GM10266 (cell line): Measurements from ENCODE around the gene TMEM174.

Experiments
- DNase-seq: peaks from one replicate; pipeline ENCODE4 v3.0.0; 2012; ENCODE audit errors: extremely low spot score
- CTCF ChIP-seq: IDR thresholded peaks from 2 replicates; pipeline ENCODE4 v1.5.1; 2012; ENCODE audit warnings: mild to moderate bottlenecking, low read depth; ENCODE audit not compliant: control insufficient read depth, insufficient read depth; ENCODE audit errors: missing control alignments

The TMEM174 gene

DNA sequence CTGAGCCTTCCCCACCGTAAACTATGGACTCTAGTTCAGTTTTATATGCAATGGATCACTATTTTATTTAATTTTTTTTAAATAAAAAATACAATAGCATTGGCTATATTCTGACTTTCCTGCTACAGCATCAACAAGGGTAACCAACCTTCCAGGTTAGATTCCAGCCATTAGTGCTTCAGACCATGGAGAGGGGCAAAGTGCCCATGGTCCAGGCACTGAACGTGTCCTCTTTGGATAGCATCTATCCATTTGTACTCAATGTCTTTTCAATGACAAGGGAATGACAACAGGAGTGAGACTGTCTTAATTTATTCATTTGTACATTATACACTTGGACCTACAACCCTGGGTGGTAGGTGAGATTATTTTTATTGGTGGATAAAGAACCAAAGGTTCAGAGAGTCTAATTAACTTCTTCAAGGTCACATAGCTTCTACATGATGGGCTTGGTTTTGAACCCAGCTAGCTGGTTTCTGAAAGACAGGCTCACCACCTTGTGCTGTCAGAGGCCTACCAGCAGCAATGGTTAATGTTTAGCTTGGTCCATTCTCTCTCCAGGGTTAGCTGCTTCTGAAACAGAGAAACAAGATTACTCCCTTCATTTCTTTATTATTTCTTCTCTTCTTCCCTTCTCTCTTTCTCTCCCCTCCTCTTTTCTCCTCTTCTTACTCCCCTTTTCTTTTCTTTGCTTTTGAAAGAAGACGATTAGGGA, 41.1 kb upstream of the TMEM174 start:
- TF ChIP-seq CTCF: no peak
- no peak for DNase-seq

DNA sequence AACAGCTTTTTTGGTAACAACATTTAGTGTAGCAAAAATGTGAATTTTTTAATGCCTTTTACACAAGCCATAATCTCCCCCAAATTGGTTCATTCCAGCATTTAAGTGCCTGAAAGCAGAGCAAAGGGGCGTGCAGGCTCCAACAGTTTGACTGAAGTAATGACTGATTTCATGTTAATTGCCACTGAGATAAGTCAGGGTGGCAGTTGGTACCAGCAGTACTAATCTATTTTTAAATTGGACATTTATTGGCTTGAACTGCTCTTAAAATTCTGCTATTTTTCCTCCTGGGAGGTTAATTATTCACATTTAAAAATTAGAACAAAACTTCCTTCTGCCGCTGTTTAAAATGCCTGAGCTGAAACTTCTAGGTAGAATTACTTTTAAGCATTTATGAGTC, 40.2 kb upstream of the TMEM174 start:
- no peak for DNase-seq
- TF ChIP-seq CTCF: no peak

- no peak for DNase-seq
- TF ChIP-seq CTCF: no peak
Observed at GRCh38 chr5:73135021-73135420, 38.0 kb upstream of the TMEM174 start.

- TF ChIP-seq CTCF: no peak
- no peak for DNase-seq
Observed at GRCh38 chr5:73135429-73136054, 37.5 kb upstream of the TMEM174 start.

GRCh38 chr5:73136055-73136562, 36.9 kb upstream of the TMEM174 start:
- no peak for DNase-seq
- no peak for TF ChIP-seq CTCF

DNA sequence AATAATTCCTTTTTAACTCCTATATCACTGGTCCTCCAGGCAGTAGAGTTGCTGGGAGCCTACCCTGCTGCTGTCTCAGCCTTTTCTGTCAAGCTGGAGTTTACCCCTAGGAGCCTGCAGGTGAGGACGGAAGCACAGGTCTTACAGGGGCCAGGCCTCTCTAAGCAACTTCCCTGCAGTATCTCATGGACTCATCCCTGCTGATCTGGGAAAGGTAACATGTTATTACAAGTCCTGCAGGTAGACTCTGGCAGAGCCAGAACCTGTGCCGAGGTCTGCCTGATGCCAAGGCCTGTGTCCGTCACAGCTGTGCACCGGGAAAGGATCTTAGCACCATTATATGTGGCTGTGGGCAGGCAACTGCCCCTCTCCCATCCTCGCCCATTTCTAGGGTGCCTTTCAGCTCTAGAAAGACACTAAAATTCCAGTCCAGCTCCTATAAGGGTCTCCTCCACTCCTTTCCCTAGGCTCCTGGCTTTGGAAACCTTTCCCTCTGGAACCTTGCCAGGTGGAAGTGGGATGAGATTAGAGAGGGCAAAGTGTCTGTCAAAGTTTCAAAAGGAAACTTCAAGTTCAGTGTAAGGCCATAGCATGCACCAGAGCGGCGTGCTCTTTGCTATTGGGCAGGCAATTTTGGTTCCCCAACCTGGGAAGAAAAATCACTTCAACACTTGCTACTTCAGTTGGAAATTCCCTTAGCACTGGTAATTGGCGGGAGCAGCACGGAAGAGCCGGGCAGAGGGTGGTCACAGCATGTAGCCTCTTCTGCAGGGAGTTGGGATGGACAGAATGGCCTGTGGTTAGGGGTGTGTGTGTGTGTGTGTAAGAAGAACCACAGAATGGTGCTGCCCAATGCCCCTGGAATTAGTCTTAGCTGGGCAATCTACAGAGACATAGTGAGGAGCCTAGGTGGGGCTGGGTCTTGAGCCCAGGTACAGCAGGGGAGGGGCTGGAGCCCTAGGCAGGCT, 35.1 kb upstream of the TMEM174 start:
- no peak for TF ChIP-seq CTCF
- no peak for DNase-seq
